NB4 (cell line): Measurements from ENCODE around the gene GPSM1.

Experiments
- DNase-seq: peaks from one replicate; pipeline ENCODE4 v3.0.0; 2010; ENCODE audit warnings: low read depth
- H3K4me3 ChIP-seq: one replicate; pipeline ENCODE4 v1.5.1; 2011; ENCODE audit warnings: mild to moderate bottlenecking, low read depth, low read length, moderate library complexity
- CTCF ChIP-seq: IDR thresholded peaks from one replicate; pipeline ENCODE4 v1.5.1; 2012; ENCODE audit warnings: low read depth, low read length
- MAX ChIP-seq: IDR thresholded peaks from 2 replicates; pipeline ENCODE4 v1.6.1; 2011; ENCODE audit warnings: low read depth, low read length
- MYC ChIP-seq: IDR thresholded peaks from 2 replicates; pipeline ENCODE4 v1.6.1; 2011; ENCODE audit warnings: low read depth, low read length
- POLR2A ChIP-seq: IDR thresholded peaks from 2 replicates; pipeline ENCODE4 v1.6.1; 2011; ENCODE audit warnings: mild to moderate bottlenecking; ENCODE audit not compliant: insufficient read length; ENCODE audit errors: extremely low read depth

Gene GPSM1

GRCh38 chr9:136313111-136314055 lies 14.0 kb upstream of the GPSM1 start:
- peak; percentile 4 for TF ChIP-seq CTCF
- TF ChIP-seq MYC: no peak
- TF ChIP-seq MAX: no peak
- H3K4me3 ChIP-seq: no peak overlapping the region
- no peak for DNase-seq

GRCh38 chr9:136314056-136314416 lies 13.3 kb upstream of the GPSM1 start:
- TF ChIP-seq CTCF: no peak
- TF ChIP-seq POLR2A: no peak
- no peak for TF ChIP-seq MAX
- TF ChIP-seq MYC: no peak
- DNase-seq: no peak
- no peak overlapping the region for H3K4me3 ChIP-seq

GRCh38 chr9:136314944-136315343 lies 12.4 kb upstream of the GPSM1 start:
- no peak overlapping the region for H3K4me3 ChIP-seq
- TF ChIP-seq MYC (no peak), MAX (no peak), POLR2A (no peak), CTCF (no peak)
- DNase-seq: no peak

- TF ChIP-seq MYC: no peak
- TF ChIP-seq MAX: no peak
- no peak for TF ChIP-seq POLR2A
- TF ChIP-seq CTCF: no peak
- no peak overlapping the region for H3K4me3 ChIP-seq
- no peak for DNase-seq
These were observed 11.0 kb upstream of the GPSM1 start for GRCh38 chr9:136316271-136316751.

- no peak for DNase-seq
- H3K4me3 ChIP-seq: no peak overlapping the region
- TF ChIP-seq CTCF (no peak), MAX (no peak), POLR2A (no peak), MYC (no peak)
These were observed 10.3 kb upstream of the GPSM1 start for GRCh38 chr9:136316896-136317676.
